MM.1S (cell line): ENCODE results near the gene TMC3.

Experiments used
- CTCF ChIP-seq: fragments of 300-600 bp; sonication (generic); IDR thresholded peaks from 2 replicates; pipeline ENCODE4 v1.5.1; 2016; ENCODE audit warnings: antibody characterized with exemption, low read length, mixed read lengths
- EZH2phosphoT487 ChIP-seq: fragments of 300-600 bp; sonication (generic); IDR thresholded peaks from 2 replicates; pipeline ENCODE4 v1.6.1; 2018; ENCODE audit warnings: antibody characterized with exemption, low read length

GRCh38 chr15:81304226-81304625, 69.8 kb downstream of the TMC3 start:
- TF ChIP-seq EZH2phosphoT487: no peak
- TF ChIP-seq CTCF: no peak
